ENCODE results near the gene RNF31. TPM values are rescaled to one million over a fixed set of nuclear protein-coding genes. Genes with fewer than 3 reads are reported as not detected.

The RNF31 gene
- total and polyA plus RNA-seq, 2 of the 13 experiments (the other 11 are each of a cell fraction or from before 2014, with no cell fraction given) = 48.2 to 86.8 TPM

GRCh38 chr14:24160850-24161804 is 13.8 kb downstream of the RNF31 start, which contains the start of gene IRF9 (continued):
- TF ChIP-seq MXD1 (CRISPR knock-in tag; IDR thresholded peaks at IDR 0.05) = peak; percentile 56; the same call in 1 of the 2 replicates
- TF ChIP-seq ZNF446 (CRISPR knock-in tag; IDR thresholded peaks at IDR 0.05) = no peak
- TF ChIP-seq ZNF251 (CRISPR knock-in tag; IDR thresholded peaks at IDR 0.05) = no peak
- TF ChIP-seq ZNF557 (CRISPR knock-in tag; IDR thresholded peaks at IDR 0.05) = peak; percentile 94
- peak; percentile 95; the same call in 1 of the 2 replicates for TF ChIP-seq ZNF569 (CRISPR knock-in tag; IDR thresholded peaks at IDR 0.05; ENCODE audit: borderline replicate concordance)
- TF ChIP-seq SUZ12 (IDR thresholded peaks at IDR 0.05; ENCODE audit: low read depth, low read length) = no peak
- peak; percentile 38 for TF ChIP-seq HNRNPLL (IDR thresholded peaks at IDR 0.05; ENCODE audit: low read depth, low read length, poor library complexity, severe bottlenecking)
- no peak for TF ChIP-seq JDP2 (CRISPR knock-in tag; IDR thresholded peaks at IDR 0.05; ENCODE audit: borderline replicate concordance)
- TF ChIP-seq ZNF83 (CRISPR knock-in tag; IDR thresholded peaks at IDR 0.05; ENCODE audit: borderline replicate concordance) = peak; percentile 88
- TF ChIP-seq ZNF879 (CRISPR knock-in tag; IDR thresholded peaks at IDR 0.05) = peak; percentile 68; the same call in 1 of the 2 replicates
- peak; percentile 97 for TF ChIP-seq ZNF232 (CRISPR knock-in tag; IDR thresholded peaks at IDR 0.05; ENCODE audit: borderline replicate concordance)
- peak; percentile 79; the same call in 1 of the 2 replicates for TF ChIP-seq POLR2AphosphoS2 (IDR thresholded peaks at IDR 0.05; ENCODE audit: low read depth, low read length)
- TF ChIP-seq ZKSCAN8 (CRISPR knock-in tag; IDR thresholded peaks at IDR 0.05; ENCODE audit: borderline replicate concordance) = peak; percentile 99
- peak; percentile 90; the same call in 1 of the 2 replicates for TF ChIP-seq ZBTB49 (CRISPR knock-in tag; IDR thresholded peaks at IDR 0.05; ENCODE audit: borderline replicate concordance)
- TF ChIP-seq MED13 (CRISPR knock-in tag; IDR thresholded peaks at IDR 0.05) = peak; percentile 74; the same call in 1 of the 2 replicates
- TF ChIP-seq ZNF18 (CRISPR knock-in tag; IDR thresholded peaks at IDR 0.05; ENCODE audit: insufficient replicate concordance) = peak; percentile 91
- TF ChIP-seq POGK (CRISPR knock-in tag; conservative IDR thresholded peaks at IDR 0.05) = peak; percentile 95; the same call in 1 of the 2 replicates
- peak; percentile 99 for TF ChIP-seq HOMEZ (CRISPR knock-in tag; IDR thresholded peaks at IDR 0.05; ENCODE audit: low read depth)
- peak; percentile 99 for TF ChIP-seq ZMAT3 (CRISPR knock-in tag; conservative IDR thresholded peaks at IDR 0.05)
- TF ChIP-seq NCOA1 (CRISPR knock-in tag; IDR thresholded peaks at IDR 0.05) = no peak
- peak; percentile 96 for TF ChIP-seq FOXA3 (CRISPR knock-in tag; IDR thresholded peaks at IDR 0.05)

All from HepG2 (cell line).